Esophagus squamous epithelium (tissue), 4 donors: ENCODE data around the gene RHBDL3.

Source experiments
- POLR2A ChIP-seq, 4 donors: fragments of 450-650 bp; IDR thresholded peaks; one replicate each; pipeline ENCODE4 v1.6.1; 2017; ENCODE audit warnings: antibody characterized with exemption in 4 of 4, mild to moderate bottlenecking in 4 of 4, moderate library complexity in 3 of 4
- TF ChIP-seq, protein P1 (sequence below), 6 experiments: fragments of 450-650 bp in 4 of 6; fragments of 200-600 bp in 2 of 6; sonication (generic) in 2 of 6; IDR thresholded peaks; one replicate each; pipeline ENCODE4 v1.5.1; 2016 to 2019; ENCODE audit warnings: antibody characterized with exemption in 6 of 6, mild to moderate bottlenecking in 4 of 6, moderate library complexity in 4 of 6

DNA sequence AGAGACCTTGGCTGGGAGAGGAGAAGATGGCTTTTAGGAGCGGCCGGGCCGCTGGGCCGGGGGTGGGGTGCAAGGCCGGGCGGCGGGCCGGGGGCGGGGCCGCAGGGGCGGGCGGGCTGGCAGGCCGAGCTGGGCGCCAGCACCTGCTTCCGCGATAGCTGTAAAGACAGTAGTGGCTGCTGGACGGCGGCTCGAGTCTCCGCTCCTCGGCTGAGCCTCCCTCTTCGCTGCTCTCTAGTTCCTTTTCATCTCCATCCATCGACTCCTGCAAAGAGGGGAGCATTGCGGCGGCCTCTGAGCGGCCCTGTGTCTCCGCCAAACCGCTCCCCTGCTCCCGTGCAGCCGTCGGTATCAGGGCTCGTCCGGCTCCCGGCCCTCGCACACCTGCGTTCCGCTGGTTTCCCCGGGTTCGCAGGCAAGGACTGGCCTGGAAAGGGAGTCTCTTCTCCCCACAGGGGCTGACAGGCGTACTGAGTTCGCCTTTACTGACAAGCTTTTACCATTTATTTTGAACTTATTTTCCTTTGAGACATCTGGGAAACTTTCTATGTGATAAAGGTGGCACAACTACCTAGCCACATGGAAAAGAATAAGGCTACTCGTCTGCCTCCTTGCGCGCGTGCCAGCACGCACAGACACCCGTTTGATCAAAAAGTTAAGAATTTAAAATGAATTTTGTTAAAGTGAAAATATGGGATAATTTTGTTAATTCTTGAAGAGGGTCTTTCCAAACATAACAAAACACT lies 76.4 kb downstream of the RHBDL3 start, which contains the start of gene C17orf75:
- TF ChIP-seq POLR2A (IDR thresholded peaks at IDR 0.05), result peak in 1 of 4 donors; percentile 38
- TF ChIP-seq, protein P1, sequence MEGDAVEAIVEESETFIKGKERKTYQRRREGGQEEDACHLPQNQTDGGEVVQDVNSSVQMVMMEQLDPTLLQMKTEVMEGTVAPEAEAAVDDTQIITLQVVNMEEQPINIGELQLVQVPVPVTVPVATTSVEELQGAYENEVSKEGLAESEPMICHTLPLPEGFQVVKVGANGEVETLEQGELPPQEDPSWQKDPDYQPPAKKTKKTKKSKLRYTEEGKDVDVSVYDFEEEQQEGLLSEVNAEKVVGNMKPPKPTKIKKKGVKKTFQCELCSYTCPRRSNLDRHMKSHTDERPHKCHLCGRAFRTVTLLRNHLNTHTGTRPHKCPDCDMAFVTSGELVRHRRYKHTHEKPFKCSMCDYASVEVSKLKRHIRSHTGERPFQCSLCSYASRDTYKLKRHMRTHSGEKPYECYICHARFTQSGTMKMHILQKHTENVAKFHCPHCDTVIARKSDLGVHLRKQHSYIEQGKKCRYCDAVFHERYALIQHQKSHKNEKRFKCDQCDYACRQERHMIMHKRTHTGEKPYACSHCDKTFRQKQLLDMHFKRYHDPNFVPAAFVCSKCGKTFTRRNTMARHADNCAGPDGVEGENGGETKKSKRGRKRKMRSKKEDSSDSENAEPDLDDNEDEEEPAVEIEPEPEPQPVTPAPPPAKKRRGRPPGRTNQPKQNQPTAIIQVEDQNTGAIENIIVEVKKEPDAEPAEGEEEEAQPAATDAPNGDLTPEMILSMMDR (IDR thresholded peaks at IDR 0.05), result peak in 2 of 6 experiments; percentile 6 to 28
